SU-DHL-6 (cell line): Measurements from ENCODE around the gene LTB.
"Not testable (repeated sequence)": the region's sequence is repeated elsewhere in the genome, so short reads cannot be mapped to it uniquely, and the experiment has no call there.

Source experiments
- H2AFZ ChIP-seq: fragments of 200-600 bp; sonication (generic); 2 replicates; pipeline ENCODE4 v1.6.1; 2014; ENCODE audit warnings: low read depth, mild to moderate bottlenecking, moderate library complexity, mixed read lengths, antibody characterized with exemption, low read length; ENCODE audit not compliant: severe bottlenecking
- H3F3A ChIP-seq: fragments of 200-600 bp; shearing (Covaris generic); 2 replicates; pipeline ENCODE4 v1.6.0; 2016; ENCODE audit warnings: antibody characterized with exemption, mild to moderate bottlenecking; ENCODE audit not compliant: insufficient read depth
- H3K27ac ChIP-seq: fragments of 200-600 bp; sonication (generic); 2 replicates; pipeline ENCODE4 v1.5.1; 2016; ENCODE audit warnings: low read depth, mild to moderate bottlenecking, low read length, moderate library complexity, mixed read lengths
- H3K27me3 ChIP-seq: fragments of 200-600 bp; sonication (generic), shearing (Covaris generic); 2 replicates; pipeline ENCODE4 v1.6.0; 2014; ENCODE audit warnings: mild to moderate bottlenecking, low read length
- H3K36me3 ChIP-seq: fragments of 200-600 bp; sonication (generic); 2 replicates; pipeline ENCODE4 v1.6.1; 2014; ENCODE audit warnings: mild to moderate bottlenecking, low read length, mixed read lengths
- H3K4me2 ChIP-seq: fragments of 300-600, 200-600 bp; shearing (Covaris generic), sonication (generic); 2 replicates; pipeline ENCODE4 v1.6.0; 2014; ENCODE audit warnings: low read length, low read depth, mild to moderate bottlenecking; ENCODE audit not compliant: poor library complexity, severe bottlenecking
- H3K4me3 ChIP-seq: fragments of 200-600 bp; sonication (generic); 2 replicates; pipeline ENCODE4 v1.5.1; 2014; ENCODE audit warnings: antibody characterized with exemption, low read length, mild to moderate bottlenecking, mixed read lengths; ENCODE audit not compliant: insufficient read depth, poor library complexity, severe bottlenecking
- H3K79me2 ChIP-seq: fragments of 200-600 bp; sonication (generic); 2 replicates; pipeline ENCODE4 v1.6.1; 2014; ENCODE audit warnings: mild to moderate bottlenecking, low read length, moderate library complexity; ENCODE audit not compliant: insufficient read depth
- H3K9ac ChIP-seq: fragments of 200-600 bp; sonication (generic); 2 replicates; pipeline ENCODE4 v1.7.0; 2014; ENCODE audit warnings: mild to moderate bottlenecking, low read length
- H3K9me2 ChIP-seq: fragments of 200-600 bp; sonication (generic); replicated peaks from 2 replicates; pipeline ENCODE4 v1.6.1; 2014; ENCODE audit warnings: low read length; ENCODE audit not compliant: insufficient read depth
- H3K9me3 ChIP-seq: fragments of 200-600 bp; sonication (generic); 2 replicates; pipeline ENCODE4 v1.6.1; 2014; ENCODE audit warnings: low read length, mixed read lengths; ENCODE audit not compliant: insufficient read depth
- H4K20me1 ChIP-seq: fragments of 200-600 bp; sonication (generic); 2 replicates; pipeline ENCODE4 v1.6.1; 2014; ENCODE audit warnings: low read depth, mild to moderate bottlenecking, antibody characterized with exemption, low read length, moderate library complexity, mixed read lengths
- EZH2phosphoT487 ChIP-seq: fragments of 200-600 bp; sonication (generic), shearing (Covaris generic); conservative IDR thresholded peaks from 2 replicates; pipeline ENCODE4 v1.6.1; 2018; ENCODE audit warnings: mild to moderate bottlenecking, antibody characterized with exemption, low read length, moderate library complexity, mixed read lengths
- TF ChIP-seq, protein P1 (sequence below): fragments of 200-600 bp; sonication (generic); IDR thresholded peaks from one replicate; pipeline ENCODE4 v1.5.1; 2017; ENCODE audit warnings: antibody characterized with exemption, mild to moderate bottlenecking, low read length, moderate library complexity; ENCODE audit not compliant: insufficient read depth, poor library complexity, severe bottlenecking

The LTB gene

GRCh38 chr6:31551371-31551770 lies 30.9 kb downstream of the LTB start:
- H3F3A ChIP-seq = peaks cover 64% of the 10 kb centered on the region

DNA sequence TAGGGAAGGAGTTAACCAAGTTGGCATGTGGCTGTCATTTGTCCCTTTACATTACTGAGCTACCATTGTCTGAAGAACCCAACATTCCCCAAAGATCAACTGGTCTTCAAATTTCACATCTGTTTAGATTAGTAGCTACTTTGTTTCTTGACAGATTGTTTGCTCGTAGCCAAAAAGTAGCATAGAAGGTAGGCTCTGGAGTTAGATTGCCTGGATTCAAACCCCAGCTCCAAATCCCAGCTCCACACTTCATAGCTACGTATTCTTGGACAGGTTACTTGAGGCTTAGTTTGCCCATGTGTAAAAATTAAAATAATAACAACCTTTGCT lies 33.7 kb downstream of the LTB start:
- no peaks in the 10 kb centered on the region for H3K27me3 ChIP-seq
- peak overlapping the region; percentile 60 for H3K4me3 ChIP-seq
- peak overlapping the region; percentile 61 for H3K9ac ChIP-seq
- H3F3A ChIP-seq = peaks cover 45% of the 10 kb centered on the region
- 0 out of 2 replicates have a peak, but pooled peaks cover 4% of the 10 kb centered on the region for H3K36me3 ChIP-seq
- TF ChIP-seq EZH2phosphoT487 = no peak
- TF ChIP-seq, protein P1, sequence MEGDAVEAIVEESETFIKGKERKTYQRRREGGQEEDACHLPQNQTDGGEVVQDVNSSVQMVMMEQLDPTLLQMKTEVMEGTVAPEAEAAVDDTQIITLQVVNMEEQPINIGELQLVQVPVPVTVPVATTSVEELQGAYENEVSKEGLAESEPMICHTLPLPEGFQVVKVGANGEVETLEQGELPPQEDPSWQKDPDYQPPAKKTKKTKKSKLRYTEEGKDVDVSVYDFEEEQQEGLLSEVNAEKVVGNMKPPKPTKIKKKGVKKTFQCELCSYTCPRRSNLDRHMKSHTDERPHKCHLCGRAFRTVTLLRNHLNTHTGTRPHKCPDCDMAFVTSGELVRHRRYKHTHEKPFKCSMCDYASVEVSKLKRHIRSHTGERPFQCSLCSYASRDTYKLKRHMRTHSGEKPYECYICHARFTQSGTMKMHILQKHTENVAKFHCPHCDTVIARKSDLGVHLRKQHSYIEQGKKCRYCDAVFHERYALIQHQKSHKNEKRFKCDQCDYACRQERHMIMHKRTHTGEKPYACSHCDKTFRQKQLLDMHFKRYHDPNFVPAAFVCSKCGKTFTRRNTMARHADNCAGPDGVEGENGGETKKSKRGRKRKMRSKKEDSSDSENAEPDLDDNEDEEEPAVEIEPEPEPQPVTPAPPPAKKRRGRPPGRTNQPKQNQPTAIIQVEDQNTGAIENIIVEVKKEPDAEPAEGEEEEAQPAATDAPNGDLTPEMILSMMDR = no peak
- peak overlapping the region; percentile 71 for H3K27ac ChIP-seq
- H4K20me1 ChIP-seq = no peaks in the 10 kb centered on the region
- H3K9me3 ChIP-seq = no peaks in the 10 kb centered on the region
- H2AFZ ChIP-seq = no peak overlapping the region
- peaks cover 14% of the 10 kb centered on the region for H3K79me2 ChIP-seq
- no peaks in the 10 kb centered on the region for H3K9me2 ChIP-seq
- peak overlapping the region; percentile 87 for H3K4me2 ChIP-seq

More at GRCh38 chr6:31551371-31551770, 30.9 kb downstream of the LTB start:
- H3K9me2 ChIP-seq, H3K9me3 ChIP-seq, H3K27me3 ChIP-seq, H3K9ac ChIP-seq, H2AFZ ChIP-seq, H3K36me3 ChIP-seq, H4K20me1 ChIP-seq, H3K4me3 ChIP-seq: not testable (repeated sequence)
- Histone ChIP-seq H3K4me2 (peak overlapping the region; percentile 26), H3K79me2 (peaks cover 21% of the 10 kb centered on the region), H3K27ac (peak overlapping the region; percentile 29; the same call in 1 of the 2 replicates)
- TF ChIP-seq, protein P1 = peak; percentile 93

- Histone ChIP-seq H3K4me3 (peak overlapping the region; percentile 60), H4K20me1 (no peaks in the 10 kb centered on the region), H3K9ac (peak overlapping the region; percentile 61), H3K36me3 (0 out of 2 replicates have a peak, but pooled peaks cover 4% of the 10 kb centered on the region), H3K4me2 (peak overlapping the region; percentile 87), H3F3A (peaks cover 46% of the 10 kb centered on the region), H3K79me2 (peaks cover 11% of the 10 kb centered on the region), H3K9me2 (no peaks in the 10 kb centered on the region), H3K27ac (peak overlapping the region; percentile 71), H2AFZ (peak overlapping the region; percentile 0), H3K27me3 (no peaks in the 10 kb centered on the region), H3K9me3 (no peaks in the 10 kb centered on the region)
- no peak for TF ChIP-seq EZH2phosphoT487
- TF ChIP-seq, protein P1 = no peak
Observed at GRCh38 chr6:31547727-31548543, 34.3 kb downstream of the LTB start.
